Gastrocnemius medialis (tissue), 4 donors: ENCODE measurements around the gene ME1. TPM values are rescaled to one million over a fixed set of nuclear protein-coding genes. Genes with fewer than 3 reads are reported as not detected.

Experiments
- ATAC-seq, 2 donors: fragments of 150-250 bp; one replicate each; pipeline ENCODE4 v1.9.1; 2016
- DNase-seq, 2 donors: peaks; one replicate each; pipeline ENCODE4 v3.0.0-alpha.2; 2019
- H3K27ac ChIP-seq, 4 donors: fragments of 200-600 bp; sonication (generic); 1 replicate in 1 of 4; 2 replicates in 3 of 4; pipeline ENCODE4 v1.5.1; 2016 to 2018; ENCODE audit warnings: mild to moderate bottlenecking in 2 of 4, moderate library complexity in 1 of 4
- H3K27me3 ChIP-seq, 3 donors: fragments of 200-600 bp; sonication (generic) in 2 of 3; 1 replicate in 1 of 3; 2 replicates in 2 of 3; pipeline versions ENCODE4 v1.5.1 to v1.6.0; 2016 to 2019; ENCODE audit warnings: mild to moderate bottlenecking in 1 of 3, moderate library complexity in 1 of 3
- H3K36me3 ChIP-seq, 2 donors: fragments of 200-600 bp; sonication (generic) in 1 of 2; one replicate each; pipeline ENCODE4 v1.5.1; 2017 to 2018
- H3K4me1 ChIP-seq, 2 donors: fragments of 200-600 bp; sonication (generic) in 1 of 2; one replicate each; pipeline ENCODE4 v1.5.1; 2016 to 2017; ENCODE audit warnings: mild to moderate bottlenecking in 2 of 2
- H3K4me3 ChIP-seq, 4 donors: fragments of 200-600 bp; sonication (generic) in 3 of 4; 1 replicate in 1 of 4; 2 replicates in 3 of 4; pipeline ENCODE4 v1.5.1; 2016 to 2019; ENCODE audit warnings: mild to moderate bottlenecking in 2 of 4
- H3K9me3 ChIP-seq, 3 donors: fragments of 200-600 bp; sonication (generic) in 2 of 3; 1 replicate in 1 of 3; 2 replicates in 2 of 3; pipeline ENCODE4 v1.5.1; 2016 to 2019
- POLR2A ChIP-seq, 2 donors: fragments of 450-650 bp; IDR thresholded peaks; one replicate each; pipeline ENCODE4 v1.6.1; 2017; ENCODE audit warnings: antibody characterized with exemption in 2 of 2, mild to moderate bottlenecking in 2 of 2, moderate library complexity in 2 of 2
- in situ Hi-C, 4 donors: fragments of 200-750 bp; cut with MboI; loops; one replicate each; pipeline versions ENCODE4 v1.15.0 to v1.8.0; 2017; ENCODE audit warnings: low sequenced_read_pairs in 4 of 4
- intact Hi-C: fragments of 100-400 bp; cut with DNase I; formaldehyde crosslinking; loops from one replicate; pipeline ENCODE4 v1.15.1; 2023; ENCODE audit warnings: low total_unique reads
- total RNA-seq, 4 donors: library from RNA; depleted of rRNA; stranded (reverse); fragments of >200 nt; gene quantifications; one replicate each; pipeline versions ENCODE4 v1.1.0 to v1.2.3, GENCODE V29; 2016
- TF ChIP-seq, protein P1 (sequence below), 5 experiments: fragments of 450-650 bp in 3 of 5; fragments of 200-600 bp in 2 of 5; sonication (generic) in 2 of 5; IDR thresholded peaks in 4 of 5; conservative IDR thresholded peaks in 1 of 5; 1 replicate in 4 of 5; 2 replicates in 1 of 5; pipeline ENCODE4 v1.5.1; 2016 to 2019; ENCODE audit warnings: antibody characterized with exemption in 5 of 5, mild to moderate bottlenecking in 3 of 5, moderate library complexity in 3 of 5

Gene ME1
- total RNA-seq, 4 donors from 2014 or later = 15.6 to 36.8 (median 25.4) TPM

- Histone ChIP-seq H3K4me1 (peaks cover 17 to 29% of the 10 kb centered on the region in 2 donors), H3K36me3 (no peaks in the 10 kb centered on the region), H3K9me3 (no peaks in the 10 kb centered on the region), H3K4me3 (no peak overlapping the region), H3K27ac (peak overlapping the region; percentile 41 to 60 (median 52)), H3K27me3 (no peaks in the 10 kb centered on the region)
- TF ChIP-seq, protein P1, sequence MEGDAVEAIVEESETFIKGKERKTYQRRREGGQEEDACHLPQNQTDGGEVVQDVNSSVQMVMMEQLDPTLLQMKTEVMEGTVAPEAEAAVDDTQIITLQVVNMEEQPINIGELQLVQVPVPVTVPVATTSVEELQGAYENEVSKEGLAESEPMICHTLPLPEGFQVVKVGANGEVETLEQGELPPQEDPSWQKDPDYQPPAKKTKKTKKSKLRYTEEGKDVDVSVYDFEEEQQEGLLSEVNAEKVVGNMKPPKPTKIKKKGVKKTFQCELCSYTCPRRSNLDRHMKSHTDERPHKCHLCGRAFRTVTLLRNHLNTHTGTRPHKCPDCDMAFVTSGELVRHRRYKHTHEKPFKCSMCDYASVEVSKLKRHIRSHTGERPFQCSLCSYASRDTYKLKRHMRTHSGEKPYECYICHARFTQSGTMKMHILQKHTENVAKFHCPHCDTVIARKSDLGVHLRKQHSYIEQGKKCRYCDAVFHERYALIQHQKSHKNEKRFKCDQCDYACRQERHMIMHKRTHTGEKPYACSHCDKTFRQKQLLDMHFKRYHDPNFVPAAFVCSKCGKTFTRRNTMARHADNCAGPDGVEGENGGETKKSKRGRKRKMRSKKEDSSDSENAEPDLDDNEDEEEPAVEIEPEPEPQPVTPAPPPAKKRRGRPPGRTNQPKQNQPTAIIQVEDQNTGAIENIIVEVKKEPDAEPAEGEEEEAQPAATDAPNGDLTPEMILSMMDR (IDR thresholded peaks at IDR 0.05 in 4 of 5, conservative IDR thresholded peaks at IDR 0.05 in 1 of 5) = no peak
- TF ChIP-seq POLR2A (IDR thresholded peaks at IDR 0.05) = no peak
- intact Hi-C loops = no loop called here
- peak; percentile 41 to 56 for DNase-seq
- peak; percentile 85 to 95 for ATAC-seq
- in situ Hi-C loops = no loop called here
These were observed 43.5 kb upstream of the ME1 start for GRCh38 chr6:83474309-83474708.

DNA sequence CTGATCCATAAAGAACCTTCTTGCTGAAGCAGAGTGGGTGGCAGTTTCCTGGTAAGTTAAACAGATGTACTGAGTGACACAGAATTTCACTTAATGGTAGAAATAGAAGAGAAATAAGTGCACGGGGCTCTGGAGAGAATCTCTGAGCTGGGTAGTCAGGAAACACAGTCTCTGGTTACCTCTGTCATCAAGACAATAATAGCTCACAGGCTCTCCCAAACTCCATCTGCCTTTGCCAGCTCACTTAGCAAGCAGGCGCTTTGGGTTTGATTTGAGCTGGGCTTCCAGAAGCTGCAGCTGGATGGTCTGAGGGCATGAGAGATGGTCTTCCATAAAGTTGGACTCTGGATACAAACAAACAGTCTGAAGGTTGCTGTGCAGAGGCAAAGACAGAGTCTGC, 41.9 kb upstream of the ME1 start:
- no peak for TF ChIP-seq POLR2A (IDR thresholded peaks at IDR 0.05)
- TF ChIP-seq, protein P1 (IDR thresholded peaks at IDR 0.05 in 4 of 5, conservative IDR thresholded peaks at IDR 0.05 in 1 of 5) = no peak
- intact Hi-C loops = loop anchor here (2.0 kb wide), 1 partner anchor 42 kb away; the partner anchor contains the start of gene ME1
- peak in 1 of 2 donors; percentile 26 for DNase-seq

DNA sequence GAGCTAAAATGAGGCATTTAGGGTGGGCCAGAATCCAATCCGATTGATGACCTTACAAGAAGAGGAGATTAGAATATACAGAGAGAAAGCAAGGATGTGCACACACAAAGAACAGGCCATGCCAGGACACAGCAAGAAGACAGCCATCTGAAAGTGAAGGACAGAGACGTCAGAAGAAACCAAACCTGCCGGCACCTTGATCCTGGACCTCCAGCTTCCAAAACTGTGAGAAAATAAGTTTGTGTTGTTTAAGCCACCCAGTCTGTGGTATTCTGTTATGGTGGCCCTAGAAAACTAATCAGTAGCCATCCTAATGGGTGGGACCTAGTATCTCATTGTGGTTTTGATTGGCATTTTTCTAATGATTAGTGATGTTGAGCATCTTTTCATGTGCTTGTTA, 39.7 kb upstream of the ME1 start:
- DNase-seq (no peak), ATAC-seq (no peak)
- Histone ChIP-seq H3K27me3 (no peaks in the 10 kb centered on the region), H3K9me3 (no peaks in the 10 kb centered on the region), H3K4me3 (no peak overlapping the region), H3K4me1 (peaks cover 17 to 29% of the 10 kb centered on the region in 2 donors), H3K27ac (no peak overlapping the region), H3K36me3 (no peaks in the 10 kb centered on the region)
- TF ChIP-seq, protein P1 (IDR thresholded peaks at IDR 0.05 in 4 of 5, conservative IDR thresholded peaks at IDR 0.05 in 1 of 5) = no peak
- no peak for TF ChIP-seq POLR2A (IDR thresholded peaks at IDR 0.05)
- in situ Hi-C loops (no loop called here), intact Hi-C loops (no loop called here)

More for the DNA sequence above, 41.9 kb upstream of the ME1 start:
- in situ Hi-C loops = no loop called here
- no peaks in the 10 kb centered on the region for H3K27me3 ChIP-seq
- peaks cover 17 to 29% of the 10 kb centered on the region in 2 donors for H3K4me1 ChIP-seq
- ATAC-seq = peak; percentile 87 to 89
- H3K9me3 ChIP-seq = no peaks in the 10 kb centered on the region
- peak overlapping the region in 1 of 4 donors; percentile 15 for H3K4me3 ChIP-seq
- no peaks in the 10 kb centered on the region for H3K36me3 ChIP-seq
- peak overlapping the region; percentile 13 to 54 (median 32) for H3K27ac ChIP-seq

GRCh38 chr6:83470001-83470400, 39.1 kb upstream of the ME1 start:
- no peak overlapping the region for H3K4me3 ChIP-seq
- H3K9me3 ChIP-seq = no peaks in the 10 kb centered on the region
- no peak overlapping the region for H3K27ac ChIP-seq
- DNase-seq = no peak
- intact Hi-C loops (no loop called here), in situ Hi-C loops (no loop called here)
- ATAC-seq = no peak
- H3K4me1 ChIP-seq = peaks cover 17 to 27% of the 10 kb centered on the region in 2 donors
- no peaks in the 10 kb centered on the region for H3K27me3 ChIP-seq
- no peak for TF ChIP-seq POLR2A (IDR thresholded peaks at IDR 0.05)
- TF ChIP-seq, protein P1 (IDR thresholded peaks at IDR 0.05 in 4 of 5, conservative IDR thresholded peaks at IDR 0.05 in 1 of 5) = no peak
- H3K36me3 ChIP-seq = no peaks in the 10 kb centered on the region

DNA sequence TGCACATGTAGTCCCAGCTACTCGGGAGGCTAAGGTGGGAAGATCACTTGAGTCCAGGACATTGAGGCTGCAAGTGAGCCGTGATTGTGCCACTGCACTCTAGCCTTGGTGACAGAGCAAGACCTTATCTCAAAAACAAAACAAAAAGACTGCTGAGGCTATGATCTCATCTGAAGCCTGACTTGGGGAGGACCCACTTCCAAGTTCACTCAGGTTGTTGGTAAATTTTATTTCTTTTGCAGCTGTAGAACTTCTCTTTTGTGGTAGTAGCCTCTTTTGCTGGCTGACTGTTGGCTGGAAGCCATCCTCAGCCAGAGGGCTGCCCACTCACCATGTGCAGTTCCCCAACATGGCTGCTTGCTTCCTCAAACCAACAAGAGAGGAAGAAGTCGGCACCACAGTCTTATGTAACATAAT, 36.8 kb upstream of the ME1 start:
- no peaks in the 10 kb centered on the region for H3K9me3 ChIP-seq
- ATAC-seq = no peak
- TF ChIP-seq, protein P1 (IDR thresholded peaks at IDR 0.05 in 4 of 5, conservative IDR thresholded peaks at IDR 0.05 in 1 of 5) = no peak
- TF ChIP-seq POLR2A (IDR thresholded peaks at IDR 0.05) = no peak
- no peak overlapping the region for H3K27ac ChIP-seq
- in situ Hi-C loops (no loop called here), intact Hi-C loops (no loop called here)
- peaks cover 0 to 5% of the 10 kb centered on the region in 2 donors for H3K4me1 ChIP-seq
- DNase-seq = peak; percentile 26 to 46
- no peak overlapping the region for H3K4me3 ChIP-seq
- no peaks in the 10 kb centered on the region for H3K36me3 ChIP-seq
- H3K27me3 ChIP-seq = no peaks in the 10 kb centered on the region
